Measurements from ENCODE around the gene ERG.
A peak's percentile ranks its signal among the peaks of the same experiment; 100 is the strongest.

Gene ERG

GRCh38 chr21:38495696-38496095 is 2.6 kb downstream of the ERG start:
- DNase-seq, result no peak

GRCh38 chr21:38495242-38495641 is 3.0 kb downstream of the ERG start:
- DNase-seq, result no peak

- DNase-seq, result no peak
Measured at GRCh38 chr21:38494703-38495102, 3.6 kb downstream of the ERG start.

GRCh38 chr21:38494251-38494642 is 4.0 kb downstream of the ERG start:
- DNase-seq, result no peak

- DNase-seq, result no peak
Measured at GRCh38 chr21:38493549-38494250, 4.6 kb downstream of the ERG start.

- DNase-seq, result no peak
Measured at GRCh38 chr21:38492007-38492406, 6.3 kb downstream of the ERG start.

GRCh38 chr21:38491536-38491935 is 6.7 kb downstream of the ERG start:
- no peak for DNase-seq

GRCh38 chr21:38490411-38491020 is 7.8 kb downstream of the ERG start:
- DNase-seq, result no peak

- no peak for DNase-seq
Measured at GRCh38 chr21:38489729-38490128, 8.5 kb downstream of the ERG start.

GRCh38 chr21:38489271-38489652 is 9.0 kb downstream of the ERG start:
- DNase-seq, result no peak

- no peak for DNase-seq
Measured at GRCh38 chr21:38488640-38489270, 9.5 kb downstream of the ERG start.

- no peak for DNase-seq
Measured at GRCh38 chr21:38487901-38488639, 10.2 kb downstream of the ERG start.

- peak; percentile 91 for DNase-seq
Measured at GRCh38 chr21:38486706-38487105, 11.6 kb downstream of the ERG start.

- DNase-seq, result no peak
Measured at GRCh38 chr21:38486221-38486620, 12.1 kb downstream of the ERG start.

GRCh38 chr21:38479641-38480525 is 18.4 kb downstream of the ERG start:
- no peak for DNase-seq

- peak; percentile 91 for DNase-seq
Measured at GRCh38 chr21:38478782-38479181, 19.5 kb downstream of the ERG start.

- peak; percentile 27 for DNase-seq
Measured at GRCh38 chr21:38477226-38477625, 21.1 kb downstream of the ERG start.

- no peak for DNase-seq
Measured at GRCh38 chr21:38476385-38476784, 21.9 kb downstream of the ERG start.

- no peak for DNase-seq
Measured at GRCh38 chr21:38475519-38475918, 22.8 kb downstream of the ERG start.

- DNase-seq, result no peak
Measured at GRCh38 chr21:38474796-38475195, 23.5 kb downstream of the ERG start.

- no peak for DNase-seq
Measured at GRCh38 chr21:38474124-38474523, 24.2 kb downstream of the ERG start.

GRCh38 chr21:38472412-38473108 is 25.7 kb downstream of the ERG start:
- peak; percentile 30 for DNase-seq

All from inflammatory macrophage treated with lipopolysaccharide for 4 hours (primary cell).